ENCODE results near the gene FEZ2. TPM values are rescaled to one million over a fixed set of nuclear protein-coding genes. Genes with fewer than 3 reads are reported as not detected.

FEZ2 gene
- total and polyA plus RNA-seq, 12 donors = 16.4 to 51.7 (median 40.6) TPM

DNA sequence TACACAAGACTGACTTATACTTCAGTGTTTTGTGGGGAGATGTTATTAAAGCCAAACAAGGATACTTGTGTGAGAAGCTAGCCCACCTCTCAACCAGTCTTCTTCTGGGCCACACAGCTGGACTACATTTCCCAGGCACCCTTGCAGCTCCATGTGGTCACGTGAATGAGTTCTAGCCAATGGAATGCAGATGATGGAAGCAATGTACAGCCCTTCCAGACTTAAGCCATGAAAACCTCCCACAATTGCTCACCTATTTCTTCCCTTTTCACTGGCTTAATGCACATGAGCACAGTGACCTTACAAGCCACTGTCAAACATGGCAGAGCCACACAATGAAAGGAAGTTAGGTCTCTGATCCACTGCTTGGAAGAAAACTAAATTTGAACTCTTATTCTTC lies 20.4 kb upstream of the FEZ2 start:
- no peaks in the 10 kb centered on the region for H3K36me3 ChIP-seq
- DNase-seq = peak in 1 of 2 donors; percentile 27

GRCh38 chr2:36616947-36617346 lies 19.0 kb upstream of the FEZ2 start:
- Histone ChIP-seq H3K36me3 (no peaks in the 10 kb centered on the region), H3K9me3 (no peaks in the 10 kb centered on the region), H3K27ac (no peak overlapping the region), H3K4me1 (no peaks in the 10 kb centered on the region), H3K4me3 (no peak overlapping the region), H3K27me3 (no peaks in the 10 kb centered on the region)
- DNase-seq (no peak), ATAC-seq (no peak)
- intact Hi-C loops (cut with DNase I) = no loop called here
- TF ChIP-seq CTCF (IDR thresholded peaks at IDR 0.05) = no peak

More for the DNA sequence above, 20.4 kb upstream of the FEZ2 start:
- Histone ChIP-seq H3K27ac (no peak overlapping the region), H3K9me3 (no peaks in the 10 kb centered on the region), H3K4me1 (no peaks in the 10 kb centered on the region), H3K4me3 (no peak overlapping the region), H3K27me3 (peaks cover 0 to 6% (median 0%) of the 10 kb centered on the region in 7 donors)
- peak in 5 of 8 donors; percentile 49 to 66 (median 52) for ATAC-seq
- TF ChIP-seq CTCF (IDR thresholded peaks at IDR 0.05) = no peak
- WGBS, 2 donors = 33% methylated on average over 1 of the region's 1 CpG
- intact Hi-C loops (cut with DNase I) = no loop called here

DNA sequence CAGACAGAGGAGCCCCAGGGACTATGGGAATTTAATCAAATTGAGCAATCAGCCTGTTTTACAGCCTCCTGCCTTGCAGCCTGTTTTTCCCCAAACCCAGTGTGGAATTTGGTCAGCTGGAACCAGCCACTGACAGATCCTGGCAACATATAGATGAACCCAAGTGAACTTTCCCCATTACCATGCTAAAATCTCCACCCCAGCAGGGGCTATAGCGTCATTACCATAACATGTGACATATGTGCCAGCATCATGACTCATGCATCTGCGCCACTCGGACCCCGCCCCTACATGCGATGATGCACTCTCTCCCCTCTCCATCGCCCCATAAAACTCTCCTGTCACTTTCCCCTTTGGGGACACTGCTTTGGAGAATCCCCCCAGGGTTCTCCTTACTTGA lies 17.3 kb upstream of the FEZ2 start:
- Histone ChIP-seq H3K27me3 (no peaks in the 10 kb centered on the region), H3K4me1 (no peaks in the 10 kb centered on the region), H3K36me3 (no peaks in the 10 kb centered on the region), H3K27ac (no peak overlapping the region), H3K4me3 (no peak overlapping the region), H3K9me3 (no peaks in the 10 kb centered on the region)
- ATAC-seq (no peak), DNase-seq (no peak)
- 83 to 94% methylated on average over 6 of the region's 6 CpGs for WGBS, 2 donors
- intact Hi-C loops (cut with DNase I) = no loop called here
- TF ChIP-seq CTCF (IDR thresholded peaks at IDR 0.05) = no peak

GRCh38 chr2:36613801-36614200 lies 15.8 kb upstream of the FEZ2 start:
- intact Hi-C loops (cut with DNase I) = loop anchor here in 1 of 10 donors (1.0 kb wide), 1 partner anchor 40 kb away; no protein-coding TSS in a partner anchor
- Histone ChIP-seq H3K27me3 (no peaks in the 10 kb centered on the region), H3K9me3 (no peaks in the 10 kb centered on the region), H3K36me3 (no peaks in the 10 kb centered on the region), H3K4me1 (no peaks in the 10 kb centered on the region), H3K4me3 (no peak overlapping the region), H3K27ac (no peak overlapping the region)
- no peak for TF ChIP-seq CTCF (IDR thresholded peaks at IDR 0.05)
- ATAC-seq (no peak), DNase-seq (no peak)
- 78 to 83% methylated on average over 1 of the region's 1 CpG for WGBS, 2 donors

Measured in heart right ventricle (tissue), 16 donors.